ENCODE data around the gene PICK1.
"Not testable (repeated sequence)": the region's sequence is repeated elsewhere in the genome, so short reads cannot be mapped to it uniquely, and the experiment has no call there.

The PICK1 gene

GRCh38 chr22:38112381-38112780, 55.2 kb downstream of the PICK1 start:
- H3K36me3 Mint-ChIP-seq (ENCODE audit: low read depth): peaks cover 4% of the 10 kb centered on the region
- no peak overlapping the region for H3K27ac Mint-ChIP-seq
- H3K27me3 Mint-ChIP-seq (ENCODE audit: low read depth): no peaks in the 10 kb centered on the region
- no peak for DNase-seq (ENCODE audit: low spot score)
- H3K4me3 Mint-ChIP-seq: no peak overlapping the region
- H3K4me1 Mint-ChIP-seq (ENCODE audit: low read depth): peaks cover 2% of the 10 kb centered on the region
- peaks cover 3% of the 10 kb centered on the region for H3K9me3 Mint-ChIP-seq

GRCh38 chr22:38114484-38115398, 57.5 kb downstream of the PICK1 start:
- Mint-ChIP-seq H3K4me3 (no peak overlapping the region), H3K4me1 (ENCODE audit: low read depth) (peaks cover 2% of the 10 kb centered on the region), H3K27me3 (ENCODE audit: low read depth) (no peaks in the 10 kb centered on the region), H3K27ac (no peak overlapping the region), H3K9me3 (peaks cover 2% of the 10 kb centered on the region), H3K36me3 (ENCODE audit: low read depth) (peaks cover 4% of the 10 kb centered on the region)
- peak; percentile 70 for DNase-seq (ENCODE audit: low spot score)

GRCh38 chr22:38115423-38116205, 58.4 kb downstream of the PICK1 start:
- Mint-ChIP-seq H3K36me3 (ENCODE audit: low read depth) (peaks cover 2% of the 10 kb centered on the region), H3K4me1 (ENCODE audit: low read depth) (peaks cover 2% of the 10 kb centered on the region), H3K27ac (no peak overlapping the region), H3K27me3 (ENCODE audit: low read depth) (no peaks in the 10 kb centered on the region), H3K4me3 (no peak overlapping the region), H3K9me3 (no peaks in the 10 kb centered on the region)
- DNase-seq (ENCODE audit: low spot score): no peak

GRCh38 chr22:38117556-38117955, 60.4 kb downstream of the PICK1 start:
- H3K4me1 Mint-ChIP-seq (ENCODE audit: low read depth); H3K4me3 Mint-ChIP-seq; H3K9me3 Mint-ChIP-seq; DNase-seq (ENCODE audit: low spot score); H3K27me3 Mint-ChIP-seq (ENCODE audit: low read depth); H3K27ac Mint-ChIP-seq; H3K36me3 Mint-ChIP-seq (ENCODE audit: low read depth): not testable (repeated sequence)

- no peak overlapping the region for H3K27ac Mint-ChIP-seq
- DNase-seq (ENCODE audit: low spot score): no peak
- H3K4me1 Mint-ChIP-seq (ENCODE audit: low read depth): peaks cover 2% of the 10 kb centered on the region
- no peak overlapping the region for H3K4me3 Mint-ChIP-seq
- peaks cover 2% of the 10 kb centered on the region for H3K36me3 Mint-ChIP-seq (ENCODE audit: low read depth)
- H3K9me3 Mint-ChIP-seq: no peaks in the 10 kb centered on the region
- no peaks in the 10 kb centered on the region for H3K27me3 Mint-ChIP-seq (ENCODE audit: low read depth)
Observed at GRCh38 chr22:38118182-38118581, 61.0 kb downstream of the PICK1 start.

GRCh38 chr22:38118747-38119146, 61.5 kb downstream of the PICK1 start:
- H3K4me3 Mint-ChIP-seq; H3K36me3 Mint-ChIP-seq (ENCODE audit: low read depth); H3K27ac Mint-ChIP-seq; DNase-seq (ENCODE audit: low spot score); H3K27me3 Mint-ChIP-seq (ENCODE audit: low read depth); H3K9me3 Mint-ChIP-seq; H3K4me1 Mint-ChIP-seq (ENCODE audit: low read depth): not testable (repeated sequence)

GRCh38 chr22:38120359-38121110, 63.3 kb downstream of the PICK1 start:
- DNase-seq (ENCODE audit: low spot score): no peak
- no peaks in the 10 kb centered on the region for H3K9me3 Mint-ChIP-seq
- H3K27me3 Mint-ChIP-seq (ENCODE audit: low read depth): no peaks in the 10 kb centered on the region
- no peaks in the 10 kb centered on the region for H3K36me3 Mint-ChIP-seq (ENCODE audit: low read depth)
- no peak overlapping the region for H3K27ac Mint-ChIP-seq
- H3K4me1 Mint-ChIP-seq (ENCODE audit: low read depth): peaks cover 5% of the 10 kb centered on the region
- H3K4me3 Mint-ChIP-seq: no peak overlapping the region

GRCh38 chr22:38122616-38123015, 65.4 kb downstream of the PICK1 start:
- H3K27ac Mint-ChIP-seq: no peak overlapping the region
- H3K27me3 Mint-ChIP-seq (ENCODE audit: low read depth): no peaks in the 10 kb centered on the region
- no peak for DNase-seq (ENCODE audit: low spot score)
- no peak overlapping the region for H3K4me3 Mint-ChIP-seq
- peaks cover 5% of the 10 kb centered on the region for H3K4me1 Mint-ChIP-seq (ENCODE audit: low read depth)
- H3K36me3 Mint-ChIP-seq (ENCODE audit: low read depth): no peaks in the 10 kb centered on the region
- no peaks in the 10 kb centered on the region for H3K9me3 Mint-ChIP-seq

GRCh38 chr22:38124236-38124974, 67.2 kb downstream of the PICK1 start:
- Mint-ChIP-seq H3K27ac (no peak overlapping the region), H3K27me3 (ENCODE audit: low read depth) (no peaks in the 10 kb centered on the region), H3K4me1 (ENCODE audit: low read depth) (peaks cover 5% of the 10 kb centered on the region), H3K4me3 (no peak overlapping the region), H3K9me3 (no peaks in the 10 kb centered on the region), H3K36me3 (ENCODE audit: low read depth) (no peaks in the 10 kb centered on the region)
- DNase-seq (ENCODE audit: low spot score): no peak

- Mint-ChIP-seq H3K27me3 (ENCODE audit: low read depth) (no peaks in the 10 kb centered on the region), H3K27ac (no peak overlapping the region), H3K4me3 (no peak overlapping the region), H3K4me1 (ENCODE audit: low read depth) (peaks cover 5% of the 10 kb centered on the region), H3K36me3 (ENCODE audit: low read depth) (no peaks in the 10 kb centered on the region), H3K9me3 (no peaks in the 10 kb centered on the region)
- DNase-seq (ENCODE audit: low spot score): no peak
Observed at GRCh38 chr22:38125038-38125610, 67.9 kb downstream of the PICK1 start.

All from T-helper 2 cell treated with Interferon-gamma antibody and Interleukin-4, amounts not matched to agents 5 μg/mL and 100 μg/mL, for 36 hours (primary cell).